SK-N-MC (cell line): Measurements from ENCODE around the gene ADA.

Experiments
- DNase-seq: peaks from one replicate; pipeline ENCODE4 v3.0.0-alpha.2; 2011; ENCODE audit warnings: low read depth, low spot score
- H3K27ac ChIP-seq: fragments of 200-600 bp; sonication (generic); 2 replicates; pipeline ENCODE4 v1.5.1; 2016; ENCODE audit warnings: mixed run types
- H3K36me3 ChIP-seq: fragments of 200-600 bp; sonication (generic); 2 replicates; pipeline ENCODE4 v1.6.1; 2017; ENCODE audit warnings: antibody characterized with exemption, low read length, mixed read lengths; ENCODE audit not compliant: insufficient read depth
- H3K4me3 ChIP-seq: fragments of 200-600 bp; sonication (generic); 2 replicates; pipeline ENCODE4 v1.5.1; 2016
- H3K9ac ChIP-seq: fragments of 200-600 bp; sonication (generic); 2 replicates; pipeline ENCODE4 v1.8.0; 2017; ENCODE audit warnings: mixed run types, mixed read lengths; ENCODE audit not compliant: insufficient read length
- H3K9me3 ChIP-seq: fragments of 200-600 bp; sonication (generic); 2 replicates; pipeline ENCODE4 v1.6.1; 2017; ENCODE audit warnings: low read depth, mild to moderate bottlenecking, antibody characterized with exemption, low read length, moderate library complexity, mixed read lengths
- EZH2 ChIP-seq: fragments of 200-600 bp; sonication (generic); IDR thresholded peaks from one replicate; pipeline ENCODE4 v1.6.1; 2017; ENCODE audit warnings: antibody characterized with exemption
- FOXP2 ChIP-seq: optimal IDR thresholded peaks from 2 replicates; pipeline ENCODE3; 2011; ENCODE audit warnings: mild to moderate bottlenecking, moderate library complexity; ENCODE audit not compliant: insufficient read depth; ENCODE audit errors: extremely low read length, control extremely low read depth
- POLR2AphosphoS5 ChIP-seq: IDR thresholded peaks from 2 replicates; pipeline ENCODE4 v1.6.1; 2012; ENCODE audit warnings: mild to moderate bottlenecking, low read depth, low read length, borderline replicate concordance

Gene ADA

DNA sequence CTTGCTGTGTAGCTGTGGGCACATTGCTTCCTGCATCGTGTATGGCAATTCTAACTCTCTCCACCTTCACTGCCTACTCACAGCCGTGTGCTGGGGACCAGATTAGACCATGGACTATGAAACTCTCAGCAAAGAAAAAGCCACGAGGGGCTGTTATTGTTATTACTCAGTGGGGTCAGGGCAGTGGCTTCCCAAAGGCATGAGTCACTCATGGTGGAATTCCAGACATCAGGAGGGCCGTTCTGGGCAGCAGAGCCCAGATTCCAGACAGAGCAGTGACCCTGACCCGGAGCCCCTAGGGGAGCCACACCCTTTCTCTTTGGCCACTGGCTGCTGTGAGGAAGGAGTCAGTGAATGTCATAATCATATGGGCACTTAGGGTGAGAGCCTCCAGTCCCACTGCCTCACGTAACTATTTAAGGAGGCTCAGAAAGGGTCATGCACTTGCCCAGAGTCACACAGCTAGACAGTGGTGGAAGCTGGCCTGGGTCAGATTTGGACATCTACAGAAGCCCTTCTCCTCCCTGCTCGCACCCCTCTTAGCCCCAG lies 41.5 kb upstream of the ADA start:
- H3K36me3 ChIP-seq, result no peaks in the 10 kb centered on the region
- H3K27ac ChIP-seq, result no peak overlapping the region
- TF ChIP-seq EZH2 (no peak), POLR2AphosphoS5 (no peak), FOXP2 (no peak)
- H3K9me3 ChIP-seq, result no peaks in the 10 kb centered on the region
- H3K4me3 ChIP-seq, result no peak overlapping the region
- no peak for DNase-seq
- no peak overlapping the region for H3K9ac ChIP-seq

DNA sequence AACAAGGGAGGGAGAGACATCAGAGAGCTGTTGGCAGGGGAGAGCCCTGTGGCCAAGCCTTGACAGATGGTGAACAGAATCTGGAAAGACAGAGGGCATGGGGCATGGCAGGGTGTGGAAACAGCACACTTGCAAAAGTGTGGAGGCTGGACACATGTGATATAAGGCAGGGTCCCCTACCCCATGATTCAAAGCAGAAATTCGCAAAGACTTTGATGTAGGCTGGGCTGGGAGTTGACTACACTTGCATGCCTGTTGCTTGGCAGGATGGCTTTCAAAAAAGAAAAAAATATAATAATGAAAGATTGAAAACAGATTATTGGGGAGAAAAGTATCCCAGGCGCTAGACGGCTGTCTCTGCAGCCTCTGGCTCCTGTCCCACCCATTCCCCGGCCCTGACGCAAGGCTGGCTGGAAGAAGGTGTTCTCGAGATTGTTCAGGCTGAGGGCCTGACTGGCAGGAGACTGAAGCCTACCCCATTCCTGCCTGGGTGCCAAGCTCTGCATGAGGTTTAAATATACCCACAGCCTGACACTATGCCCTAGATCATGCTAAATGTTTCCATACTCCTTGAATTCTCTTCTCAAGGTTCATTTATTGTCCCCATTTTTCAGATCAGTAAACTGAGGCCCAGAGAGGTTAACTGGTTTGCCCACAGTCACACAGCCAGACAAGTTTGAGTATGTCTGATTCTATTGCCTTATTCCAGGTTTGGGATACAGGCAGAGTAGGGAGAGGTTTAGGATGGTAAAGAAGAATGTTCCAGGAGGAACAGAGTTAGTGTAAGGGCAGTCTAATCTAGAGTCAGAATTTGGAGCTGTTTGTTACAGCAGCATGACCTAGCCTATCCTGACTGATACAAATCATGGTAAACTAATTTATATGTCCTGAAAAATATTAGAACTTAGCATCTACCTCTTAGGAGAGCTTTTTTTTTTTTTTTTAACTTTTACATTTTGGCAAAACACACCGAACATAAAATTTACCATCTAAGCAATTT lies 40.2 kb upstream of the ADA start:
- no peak overlapping the region for H3K9ac ChIP-seq
- no peak for DNase-seq
- TF ChIP-seq EZH2 (no peak), FOXP2 (no peak), POLR2AphosphoS5 (no peak)
- no peaks in the 10 kb centered on the region for H3K36me3 ChIP-seq
- H3K27ac ChIP-seq, result no peak overlapping the region
- no peak overlapping the region for H3K4me3 ChIP-seq
- H3K9me3 ChIP-seq, result no peaks in the 10 kb centered on the region

DNA sequence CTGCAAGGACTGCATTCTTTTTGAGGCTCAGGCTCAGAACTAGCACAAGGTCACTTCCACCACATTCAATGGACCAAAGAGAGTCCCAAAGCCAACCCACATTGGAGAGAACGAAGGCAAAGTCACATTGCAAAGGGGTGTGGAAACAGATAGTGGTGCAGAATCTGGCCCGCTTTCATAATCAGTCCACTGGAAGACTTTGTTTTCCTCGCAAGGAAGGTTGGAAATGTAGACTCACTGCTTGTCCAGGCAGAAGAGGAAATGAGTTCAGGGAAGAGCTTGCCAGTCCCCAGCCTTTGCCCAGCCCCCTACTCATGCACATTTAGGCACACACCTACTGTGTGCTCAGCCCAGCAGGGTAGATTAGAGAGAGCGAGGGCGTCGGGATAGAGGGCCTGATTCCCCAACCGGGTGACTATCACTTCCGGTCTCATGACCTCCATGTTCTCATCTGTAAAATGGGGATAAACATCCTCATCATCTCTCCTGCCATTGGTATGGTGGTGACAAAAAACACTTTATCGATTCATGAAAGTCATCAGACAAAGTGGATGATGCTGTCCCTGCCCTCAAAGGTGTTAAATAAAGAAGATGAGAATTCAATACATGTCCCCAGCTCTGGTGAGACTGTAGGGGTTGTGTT lies 39.4 kb upstream of the ADA start:
- Histone ChIP-seq H3K9ac (no peak overlapping the region), H3K4me3 (no peak overlapping the region), H3K27ac (no peak overlapping the region), H3K36me3 (no peaks in the 10 kb centered on the region), H3K9me3 (no peaks in the 10 kb centered on the region)
- TF ChIP-seq FOXP2, result no peak
- no peak for TF ChIP-seq POLR2AphosphoS5
- TF ChIP-seq EZH2, result no peak
- no peak for DNase-seq

DNA sequence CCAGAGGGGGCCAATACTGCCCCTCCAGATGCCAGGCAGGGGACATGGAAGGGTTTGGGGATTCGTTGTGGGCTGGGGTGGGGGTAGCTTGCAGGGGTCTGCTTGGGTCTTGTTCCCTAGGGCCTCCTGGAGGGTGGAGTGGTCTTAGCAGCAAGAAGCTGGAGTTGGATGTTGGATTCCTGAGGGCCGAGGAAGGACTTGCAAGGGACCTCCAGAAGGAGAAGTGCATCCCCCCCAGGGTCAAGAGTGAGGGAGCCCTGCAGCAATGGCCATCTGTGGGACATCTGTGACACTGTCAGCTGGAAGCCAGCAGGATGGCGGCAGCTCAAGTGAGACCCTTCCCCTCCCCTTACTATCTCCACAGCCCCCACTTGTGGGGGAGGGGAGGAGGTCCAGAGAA lies 38.3 kb upstream of the ADA start:
- no peak for DNase-seq
- no peaks in the 10 kb centered on the region for H3K36me3 ChIP-seq
- no peak overlapping the region for H3K9ac ChIP-seq
- no peak overlapping the region for H3K4me3 ChIP-seq
- TF ChIP-seq POLR2AphosphoS5 (no peak), FOXP2 (no peak), EZH2 (no peak)
- no peak overlapping the region for H3K27ac ChIP-seq
- H3K9me3 ChIP-seq, result no peaks in the 10 kb centered on the region

GRCh38 chr20:44688053-44688625 lies 36.6 kb upstream of the ADA start:
- no peak overlapping the region for H3K4me3 ChIP-seq
- TF ChIP-seq FOXP2 (no peak), POLR2AphosphoS5 (no peak), EZH2 (no peak)
- no peaks in the 10 kb centered on the region for H3K9me3 ChIP-seq
- no peak overlapping the region for H3K27ac ChIP-seq
- no peaks in the 10 kb centered on the region for H3K36me3 ChIP-seq
- H3K9ac ChIP-seq, result no peak overlapping the region
- no peak for DNase-seq

DNA sequence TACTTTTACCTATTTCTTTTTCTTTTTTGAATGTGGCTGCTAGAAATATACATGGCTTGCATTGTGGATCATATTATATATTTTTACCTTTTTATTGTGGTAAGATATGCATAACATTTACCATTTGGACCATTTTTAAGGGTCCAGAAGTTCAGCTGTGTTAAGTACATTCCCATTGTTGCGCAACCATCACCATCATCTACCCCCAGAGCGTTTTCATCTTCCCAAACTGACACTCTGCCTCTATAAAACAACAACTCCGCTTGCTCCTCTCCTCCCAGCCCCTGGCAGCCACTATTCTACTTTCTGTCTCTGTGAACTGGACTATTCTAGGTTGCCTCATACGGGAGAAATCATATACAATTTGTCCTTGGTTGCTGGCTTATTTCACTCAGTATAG lies 35.4 kb upstream of the ADA start:
- H3K9ac ChIP-seq, result no peak overlapping the region
- DNase-seq, result no peak
- no peaks in the 10 kb centered on the region for H3K9me3 ChIP-seq
- H3K36me3 ChIP-seq, result no peaks in the 10 kb centered on the region
- no peak overlapping the region for H3K27ac ChIP-seq
- no peak overlapping the region for H3K4me3 ChIP-seq
- no peak for TF ChIP-seq EZH2

GRCh38 chr20:44684047-44684967 lies 32.8 kb upstream of the ADA start:
- TF ChIP-seq EZH2, result no peak
- no peak for TF ChIP-seq FOXP2
- TF ChIP-seq POLR2AphosphoS5, result no peak
- Histone ChIP-seq H3K4me3 (no peak overlapping the region), H3K27ac (no peak overlapping the region), H3K9me3 (no peaks in the 10 kb centered on the region), H3K9ac (no peak overlapping the region), H3K36me3 (no peaks in the 10 kb centered on the region)
- no peak for DNase-seq
